SH-SY5Y (cell line): ENCODE data around the gene MYO3A.

Experiments used
- GATA2 ChIP-seq: IDR thresholded peaks from 2 replicates; pipeline ENCODE4 v1.6.1; 2011; ENCODE audit warnings: mild to moderate bottlenecking, low read depth, low read length
- GATA3 ChIP-seq: IDR thresholded peaks from 2 replicates; pipeline ENCODE4 v1.6.1; 2011; ENCODE audit warnings: low read depth, mild to moderate bottlenecking, low read length, moderate library complexity

DNA sequence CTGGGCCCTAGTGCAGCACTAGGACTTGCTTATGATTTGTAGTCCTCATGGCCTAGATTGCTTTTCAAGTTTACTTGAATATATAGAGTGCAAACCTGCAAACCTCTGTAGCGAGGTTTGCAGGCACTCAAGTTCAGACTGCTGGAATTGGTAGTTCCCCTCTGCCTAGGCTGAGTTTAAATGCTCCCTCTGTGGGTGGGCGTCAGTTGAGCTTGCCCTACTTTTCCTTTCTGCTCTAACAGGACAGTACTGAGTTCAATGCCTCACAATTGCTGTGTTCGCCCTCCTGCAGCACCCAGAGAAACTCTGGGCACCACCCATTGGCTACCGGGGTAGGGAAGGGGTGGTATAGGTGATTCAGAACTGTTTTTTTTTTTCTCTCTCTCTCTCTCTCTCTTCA, 31.6 kb downstream of the MYO3A start:
- TF ChIP-seq GATA2 (no peak), GATA3 (no peak)
